T-cell (primary cell): ENCODE measurements around the gene ZNF630. TPM values are rescaled to one million over a fixed set of nuclear protein-coding genes. Genes with fewer than 3 reads are reported as not detected.
"Not testable (repeated sequence)": the region's sequence is repeated elsewhere in the genome, so short reads cannot be mapped to it uniquely, and the experiment has no call there.

ENCODE experiments used
- ATAC-seq, 4 experiments: fragments of 200-7000 bp in 3 of 4; fragments of 150-1000 bp in 1 of 4; cut with Tn5 transposase; replicated peaks in 1 of 4; 1 replicate in 3 of 4; 2 replicates in 1 of 4; pipeline ENCODE4 v1.10.0; 2021; ENCODE audit warnings: moderate library complexity in 3 of 4, mild to moderate bottlenecking in 2 of 4, moderate number of reproducible peaks in 1 of 4
- CTCF ChIA-PET, 2 donors: fragments of 300-600 bp; sonication (Branson Sonifier 250); formaldehyde crosslinking; loops; one replicate each; lab custom pipeline; 2022; ENCODE audit warnings: antibody characterized with exemption in 2 of 2; lab: Charles Lee
- POLR2A ChIA-PET, 2 donors: fragments of 300-600 bp; sonication (Branson Sonifier 250); formaldehyde crosslinking; loops; one replicate each; lab custom pipeline; 2022; ENCODE audit warnings: antibody characterized with exemption in 2 of 2; lab: Charles Lee
- DNase-seq, 35 experiments: peaks; one replicate each; pipeline versions ENCODE4 v3.0.0 to v3.0.0-alpha.2; 2013 to 2023
- H3K27ac ChIP-seq: one replicate; pipeline ENCODE4 v1.5.1; 2013; ENCODE audit warnings: low read length
- H3K27me3 ChIP-seq, 2 experiments: replicated peaks in 1 of 2; 1 replicate in 1 of 2; 2 replicates in 1 of 2; pipeline versions ENCODE4 v1.6.1 to v1.7.0; 2013; ENCODE audit warnings: low read length in 1 of 2, mixed read lengths in 1 of 2; ENCODE audit not compliant: control insufficient read depth in 2 of 2, insufficient read depth in 2 of 2; ENCODE audit errors: extremely low read depth in 1 of 2
- H3K36me3 ChIP-seq, 2 donors: 1 replicate in 1 of 2; 2 replicates in 1 of 2; pipeline versions ENCODE4 v1.6.1 to v1.7.0; 2013; ENCODE audit warnings: low read length in 1 of 2; ENCODE audit not compliant: control insufficient read depth in 2 of 2, insufficient read depth in 1 of 2; ENCODE audit errors: extremely low read depth in 1 of 2
- H3K4me1 ChIP-seq, 2 experiments: 1 replicate in 1 of 2; 2 replicates in 1 of 2; pipeline versions ENCODE4 v1.6.1 to v1.7.0; 2013; ENCODE audit warnings: low read length in 2 of 2, mixed read lengths in 1 of 2; ENCODE audit not compliant: insufficient read depth in 2 of 2, control insufficient read depth in 1 of 2; ENCODE audit errors: extremely low read depth in 1 of 2
- H3K4me3 ChIP-seq, 2 donors: 1 replicate in 1 of 2; 2 replicates in 1 of 2; pipeline versions ENCODE4 v1.5.1 to v1.7.0; 2013; ENCODE audit warnings: mild to moderate bottlenecking in 2 of 2, low read length in 1 of 2, moderate library complexity in 1 of 2; ENCODE audit not compliant: control insufficient read depth in 1 of 2; ENCODE audit errors: extremely low read depth in 1 of 2
- H3K9me3 ChIP-seq: 2 replicates; pipeline ENCODE4 v1.7.0; 2013
- H3K27ac Mint-ChIP-seq, 2 donors: one replicate each; pipeline ENCODE4 v1.8.0; 2020 to 2021; ENCODE audit warnings: mild to moderate bottlenecking in 2 of 2, mixed read lengths in 2 of 2
- H3K27me3 Mint-ChIP-seq, 2 donors: one replicate each; pipeline ENCODE4 v1.8.0; 2021 to 2022; ENCODE audit warnings: mixed read lengths in 2 of 2
- H3K36me3 Mint-ChIP-seq: one replicate; pipeline ENCODE4 v1.8.0; 2021; ENCODE audit warnings: mixed read lengths
- H3K4me1 Mint-ChIP-seq, 3 donors: one replicate each; pipeline ENCODE4 v1.8.0; 2020 to 2022; ENCODE audit warnings: mixed read lengths in 3 of 3, mild to moderate bottlenecking in 1 of 3
- H3K4me3 Mint-ChIP-seq, 3 donors: one replicate each; pipeline ENCODE4 v1.8.0; 2020 to 2022; ENCODE audit warnings: mild to moderate bottlenecking in 3 of 3, mixed read lengths in 3 of 3, moderate library complexity in 3 of 3
- H3K9me3 Mint-ChIP-seq, 3 donors: one replicate each; pipeline ENCODE4 v1.8.0; 2020 to 2022; ENCODE audit warnings: mixed read lengths in 3 of 3
- WGBS: methylation state at CpG from one replicate; pipeline ENCODE4 v1.1.5; 2013; ENCODE audit warnings: missing lambda C conversion rate; ENCODE audit not compliant: insufficient coverage; 5-methylcytosine and 5-hydroxymethylcytosine counted together
- total RNA-seq, 35 experiments: library from RNA in 6 of 35; stranded (reverse) in 6 of 35; fragments of 120-200 nt in 1 of 35; gene quantifications; one replicate each; pipeline versions ENCODE4 v1.2.1 to v1.2.4 and lab custom pipeline; 2013 to 2026

Gene ZNF630
- total RNA-seq, 5 donors from 2014 or later (not counting 1 experiment from before 2014, with no cell fraction given), result 2.1 to 3.3 (median 2.7) TPM

DNA sequence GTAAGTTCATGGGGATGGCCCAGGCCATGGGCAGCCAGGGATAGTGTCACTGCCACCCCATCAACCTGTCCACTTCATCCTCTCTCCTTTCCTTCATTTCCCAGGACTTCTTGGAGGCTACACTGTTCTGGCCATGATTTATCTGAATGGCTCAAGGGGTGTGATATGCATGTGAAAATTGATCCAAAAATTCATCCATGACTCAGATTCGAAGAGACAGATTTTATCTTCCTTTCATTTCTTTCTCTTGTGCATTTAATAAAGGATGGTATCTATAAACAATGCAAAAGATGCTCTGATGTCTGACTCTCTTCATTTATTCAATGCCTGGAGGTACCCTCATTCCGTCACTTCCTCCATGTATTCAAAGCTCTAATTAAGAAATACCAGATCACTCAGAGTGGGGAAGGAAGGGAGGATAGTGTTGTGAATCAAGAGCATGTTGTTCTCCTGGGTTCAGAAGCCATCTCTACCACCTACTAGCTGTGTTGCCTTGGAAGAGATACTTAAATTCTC lies 61.9 kb downstream of the ZNF630 start:
- ATAC-seq, CTCF ChIA-PET, H3K27me3 Mint-ChIP-seq, H3K4me3 Mint-ChIP-seq, H3K27me3 ChIP-seq, H3K4me3 ChIP-seq, H3K9me3 ChIP-seq, H3K27ac ChIP-seq, H3K4me1 Mint-ChIP-seq, POLR2A ChIA-PET, H3K4me1 ChIP-seq, H3K36me3 Mint-ChIP-seq, H3K36me3 ChIP-seq, H3K9me3 Mint-ChIP-seq, H3K27ac Mint-ChIP-seq, DNase-seq: not testable (repeated sequence)
- no CpG with 5 or more reads among the region's 2 CpGs for WGBS

Other genes starting within 250 kb of the ZNF630 start
- gene ZNF81, start 234.7 kb downstream of the ZNF630 start, total RNA-seq, result 10 to 100 TPM in 4 of 5 donors, 1 to 10 TPM in 1; 8.7 to 14.3 (median 11.5) TPM
- gene ZNF182, start 67.7 kb downstream of the ZNF630 start, total RNA-seq, result 10 to 100 TPM in 3 of 5 donors, 1 to 10 TPM in 2; 7.7 to 13.0 (median 11.4) TPM
- not detected for gene SPACA5, start 64.7 kb downstream of the ZNF630 start, total RNA-seq
- gene SPACA5B, start 59.0 kb upstream of the ZNF630 start, total RNA-seq, result not detected
- gene SSX5, start 125.2 kb upstream of the ZNF630 start, total RNA-seq, result not detected
- gene SSX1, start 183.8 kb upstream of the ZNF630 start, total RNA-seq, result under 1 TPM in 3 of 5 donors, not detected in 2; 0.26 to 0.32 (median 0.29) TPM